ENCODE data around the gene NNT.
"Not testable (repeated sequence)": the region's sequence is repeated elsewhere in the genome, so short reads cannot be mapped to it uniquely, and the experiment has no call there.

The NNT gene

DNA sequence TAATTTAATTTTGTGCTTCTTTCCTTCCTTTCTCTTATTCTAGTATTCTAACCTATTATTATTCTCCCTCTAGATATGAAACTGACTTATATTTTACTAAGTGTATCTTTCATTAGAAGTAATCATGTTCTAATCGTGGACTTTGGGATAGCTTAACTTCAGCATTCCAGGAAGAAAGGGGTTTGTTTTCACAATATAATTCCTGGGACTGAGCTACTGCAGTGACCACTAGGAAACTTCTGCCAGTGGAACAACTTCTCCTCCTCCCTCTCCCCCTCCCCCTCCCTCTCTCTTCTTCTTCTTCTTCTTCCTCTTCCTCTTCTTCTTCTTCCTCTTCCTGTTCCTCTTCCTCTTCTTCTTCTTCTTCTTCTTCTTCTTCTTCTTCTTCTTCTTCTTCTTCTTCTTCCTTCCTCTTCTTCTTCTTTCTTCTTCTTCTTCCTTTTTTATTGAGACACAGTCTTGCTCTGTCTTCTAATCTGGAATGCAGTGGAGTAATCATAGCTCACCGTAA is 127.9 kb downstream of the NNT start:
- DNase-seq = no peak

DNA sequence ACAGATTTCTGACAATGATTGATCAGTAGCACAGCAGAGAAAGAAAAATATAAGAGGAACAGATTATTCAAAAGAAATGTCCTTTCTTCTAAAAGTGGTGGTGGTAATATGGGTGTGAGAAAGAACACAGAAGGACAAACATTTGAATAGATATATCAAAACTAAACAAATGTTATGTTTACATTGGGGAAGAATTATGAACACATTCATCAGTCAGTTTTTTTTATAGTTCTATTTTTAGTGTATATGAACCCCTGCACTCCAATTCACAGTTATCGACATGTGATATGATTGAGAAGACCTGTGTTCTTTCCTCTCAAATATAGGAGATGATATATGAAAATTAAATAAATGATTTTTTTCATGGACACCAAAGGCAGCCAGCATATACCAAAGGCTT is 128.6 kb downstream of the NNT start:
- DNase-seq = no peak

DNA sequence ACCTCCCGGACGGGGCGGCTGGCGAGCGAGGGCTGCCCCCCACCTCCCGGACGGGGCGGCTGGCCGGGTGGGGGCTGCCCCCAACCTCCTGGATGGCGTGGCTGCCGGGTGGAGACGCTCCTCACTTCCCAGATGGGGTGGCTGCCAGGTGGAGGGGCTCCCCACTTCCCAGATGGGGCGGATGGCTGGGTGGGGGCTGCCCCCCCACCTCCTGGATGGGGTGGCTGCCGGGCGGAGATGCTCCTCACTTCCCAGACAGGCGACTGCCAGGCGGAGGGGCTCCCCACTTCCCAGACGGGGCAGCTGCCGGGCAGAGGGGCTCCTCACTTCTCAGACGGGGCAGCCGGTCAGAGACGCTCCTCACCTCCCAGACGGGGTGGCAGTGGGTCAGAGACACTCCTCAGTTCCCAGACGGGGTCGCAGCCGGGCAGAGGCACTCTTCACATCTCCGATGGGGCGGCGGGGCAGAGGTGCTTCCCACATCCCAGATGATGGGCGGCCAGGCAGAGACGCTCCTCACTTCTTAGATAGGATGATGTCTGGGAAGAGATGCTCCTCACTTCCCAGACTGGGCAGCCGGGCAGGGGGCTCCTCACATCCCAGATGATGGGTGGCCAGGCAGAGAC is 143.1 kb downstream of the NNT start:
- DNase-seq = not testable (repeated sequence)

DNA sequence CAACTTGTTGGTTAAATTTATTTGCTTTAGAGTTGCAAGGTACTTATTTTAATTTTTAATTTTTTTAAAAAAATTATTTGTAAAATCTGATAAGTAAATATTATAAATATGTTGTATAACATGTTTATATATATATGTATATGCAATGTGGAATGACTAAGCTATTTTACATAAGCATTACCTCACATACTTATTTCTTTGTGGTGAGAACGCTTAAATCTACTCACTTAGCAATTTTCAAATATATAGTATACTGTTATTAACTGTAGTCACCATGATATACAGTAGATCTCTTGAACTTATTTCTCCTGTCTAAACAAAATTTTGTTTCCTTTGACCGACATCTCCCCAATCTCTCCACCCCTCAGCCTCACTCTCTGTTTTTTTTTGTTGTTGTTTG is 147.8 kb downstream of the NNT start:
- DNase-seq = no peak

DNA sequence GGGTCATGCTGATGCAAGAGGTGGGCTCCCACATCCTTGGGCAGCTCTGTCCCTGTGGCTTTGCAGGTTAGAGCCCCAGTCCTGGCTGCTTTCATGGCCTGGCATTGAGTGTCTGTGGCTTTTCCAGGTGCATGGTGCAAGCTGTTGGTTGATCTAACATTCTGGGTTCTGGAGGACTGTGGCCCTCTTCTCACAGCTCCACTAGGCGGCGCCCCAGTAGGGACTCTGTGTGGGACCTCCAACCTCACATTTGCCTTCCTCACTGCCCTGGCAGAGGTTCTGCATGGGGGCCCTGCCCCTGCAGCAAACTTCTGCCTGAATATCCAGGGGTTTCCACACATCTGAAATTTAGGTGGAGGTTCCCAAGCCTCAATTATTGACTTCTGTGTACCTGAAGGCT is 150.1 kb downstream of the NNT start:
- no peak for DNase-seq

Data from NCI-H1436 (cell line).